NAMALWA (cell line): ENCODE results near the gene PLCD1.

ENCODE experiments used
- DNase-seq: peaks from one replicate; pipeline ENCODE4 v3.0.0-alpha.2; 2015; ENCODE audit warnings: low spot score

PLCD1 gene

DNA sequence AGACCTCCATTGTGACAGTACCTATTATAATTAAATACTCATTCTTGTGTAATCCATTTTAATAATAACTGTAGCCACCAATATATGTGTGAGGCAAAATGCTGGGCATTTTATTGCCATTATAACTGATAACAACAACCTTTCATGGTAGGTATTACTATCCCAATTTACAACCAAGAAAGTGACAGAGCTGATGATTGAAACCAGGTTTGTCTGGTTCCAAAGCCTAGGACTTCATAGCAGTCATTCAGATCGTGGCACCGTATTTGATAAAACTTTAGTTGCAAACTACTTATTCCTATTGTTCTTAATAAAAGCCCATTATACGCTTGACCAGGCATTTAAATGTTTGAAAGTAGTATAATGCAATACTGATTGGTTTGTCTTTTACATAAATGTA lies 65.3 kb downstream of the PLCD1 start:
- no peak for DNase-seq

DNA sequence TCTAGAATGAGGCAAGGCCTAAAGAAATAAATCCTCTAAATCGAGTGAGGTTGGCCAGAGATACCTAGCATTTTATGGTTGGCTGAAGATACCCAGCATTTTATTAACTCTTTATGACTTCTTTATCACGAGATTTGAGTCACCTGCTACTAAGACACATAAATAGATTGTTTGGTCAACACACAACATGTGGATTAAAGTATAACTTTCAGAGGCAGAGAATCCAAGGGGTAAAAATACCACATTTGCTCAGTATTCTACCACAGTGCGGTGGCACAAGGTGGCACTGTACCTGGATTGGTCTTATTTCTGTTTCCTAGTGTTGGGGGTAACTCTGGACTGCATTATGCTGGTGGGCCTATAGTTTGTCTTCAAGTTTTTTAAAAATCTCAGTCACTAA lies 65.8 kb downstream of the PLCD1 start:
- DNase-seq = no peak

DNA sequence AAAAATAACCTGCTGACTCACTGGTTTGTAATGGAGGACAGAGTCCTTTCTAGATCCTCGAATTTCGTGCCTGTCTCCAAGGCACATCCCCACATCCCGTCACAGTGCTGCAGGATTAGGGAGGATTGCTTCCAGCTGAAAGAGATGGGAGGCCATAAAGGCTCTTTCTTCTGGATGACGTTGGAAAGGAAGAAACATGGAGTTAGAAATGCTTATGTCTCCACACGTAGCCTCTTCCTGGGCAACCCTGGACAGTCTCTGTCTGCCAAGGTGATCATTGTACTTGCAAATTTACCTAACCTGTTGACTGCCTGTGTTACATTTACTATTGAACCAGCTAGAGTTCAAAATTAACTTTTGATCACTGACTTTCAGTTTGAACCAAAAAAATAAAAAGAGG lies 66.4 kb downstream of the PLCD1 start:
- DNase-seq = no peak

DNA sequence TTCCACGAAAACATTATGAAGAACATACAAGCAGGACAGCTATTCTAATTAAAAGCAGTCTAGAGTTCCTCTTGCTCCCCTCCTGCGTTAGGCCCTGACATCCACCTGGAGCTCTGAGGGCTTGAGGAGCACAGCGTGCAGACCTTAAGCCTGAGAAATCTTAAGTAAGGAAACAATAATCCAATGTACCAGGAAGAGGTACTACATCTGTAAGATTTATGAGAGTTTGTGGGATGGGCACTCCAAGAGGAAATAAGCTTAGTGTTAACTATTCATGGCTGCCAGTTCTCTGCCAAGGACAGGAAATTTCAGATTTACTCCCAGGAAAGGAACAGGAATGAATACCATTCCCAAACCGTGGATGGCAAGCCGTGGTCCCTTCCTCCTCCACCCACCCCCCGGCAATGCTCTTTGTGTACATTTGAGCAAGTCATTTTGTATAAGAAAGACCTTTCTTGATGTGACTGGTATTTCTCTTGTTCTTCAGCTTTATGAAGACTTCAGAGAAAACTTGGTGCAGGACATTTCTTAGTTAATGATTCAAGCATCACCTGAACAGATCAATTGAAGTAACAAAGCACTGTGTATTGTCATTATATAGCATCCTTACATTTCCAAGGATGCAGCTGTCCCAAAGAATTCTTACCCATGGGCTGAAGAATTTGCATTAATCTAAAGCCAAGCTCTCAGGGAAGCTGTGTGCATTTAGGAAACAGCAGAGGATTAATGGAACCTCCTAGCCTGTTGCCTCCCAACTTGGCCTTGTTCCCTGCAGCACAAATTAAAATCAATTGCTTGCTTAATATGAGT lies 67.6 kb downstream of the PLCD1 start:
- no peak for DNase-seq

DNA sequence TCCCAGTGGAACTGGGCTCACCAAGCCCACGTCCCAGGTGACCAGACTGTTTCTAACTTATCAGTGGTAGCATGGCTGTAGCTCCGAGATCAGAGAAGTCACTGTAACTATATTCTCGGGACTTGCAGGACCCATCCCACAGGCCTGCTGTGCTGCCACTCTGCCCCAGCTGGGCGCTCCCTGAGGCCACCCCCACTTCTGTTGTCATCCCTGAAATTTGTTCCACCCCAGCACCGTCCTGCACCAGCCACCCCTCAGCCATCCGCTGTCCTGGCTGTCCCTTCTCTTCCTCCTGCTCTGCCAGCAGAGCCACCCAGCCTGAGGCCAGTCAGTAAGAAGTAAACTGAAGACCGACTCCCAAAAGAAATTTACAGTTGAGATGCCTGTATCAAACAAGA lies 71.9 kb downstream of the PLCD1 start:
- DNase-seq = no peak
